HepG2 (cell line): Measurements from ENCODE around the gene IGF2. TPM values are rescaled to one million over a fixed set of nuclear protein-coding genes. Genes with fewer than 3 reads are reported as not detected.
A peak's percentile ranks its signal among the peaks of the same experiment; 100 is the strongest.

Source experiments
- AGO2 ChIP-seq: fragments of 200-400 bp; formaldehyde crosslinking; optimal IDR thresholded peaks from 2 replicates; pipeline ENCODE3; 2017; ENCODE audit warnings: mild to moderate bottlenecking, low read depth, low read length, moderate library complexity
- KLF6 ChIP-seq: IDR thresholded peaks from 2 replicates; pipeline ENCODE4 v1.8.0; 2016; ENCODE audit warnings: missing biosample characterization, missing genetic modification reagents
- MED1 ChIP-seq: sonication (generic); formaldehyde crosslinking; IDR thresholded peaks from 2 replicates; pipeline ENCODE4 v1.4.0; 2020; ENCODE audit warnings: missing genetic modification reagents
- PHF5A ChIP-seq: IDR thresholded peaks from one replicate; pipeline ENCODE4 v1.6.1; 2018; ENCODE audit warnings: low read depth, missing genetic modification reagents; ENCODE audit not compliant: unreplicated experiment
- PITX1 ChIP-seq: sonication (generic); formaldehyde crosslinking; IDR thresholded peaks from 2 replicates; pipeline ENCODE4 v1.5.1; 2020; ENCODE audit warnings: mild to moderate bottlenecking, missing genetic modification reagents
- SALL1 ChIP-seq: sonication (generic); formaldehyde crosslinking; IDR thresholded peaks from 2 replicates; pipeline ENCODE4 v1.8.0; 2022; ENCODE audit warnings: mild to moderate bottlenecking, missing genetic modification reagents
- SMAD1 ChIP-seq: sonication (generic); formaldehyde crosslinking; IDR thresholded peaks from 2 replicates; pipeline ENCODE4 v1.4.0; 2020; ENCODE audit warnings: missing genetic modification reagents, low read depth, mild to moderate bottlenecking, borderline replicate concordance
- YY1 ChIP-seq: IDR thresholded peaks from 2 replicates; pipeline ENCODE4 v1.6.1; 2011; ENCODE audit warnings: low read length, low read depth, moderate library complexity, mild to moderate bottlenecking; ENCODE audit not compliant: insufficient read depth, insufficient replicate concordance
- ZFP90 ChIP-seq: sonication (generic); formaldehyde crosslinking; IDR thresholded peaks from 2 replicates; pipeline ENCODE4 v1.8.0; 2022; ENCODE audit warnings: missing genetic modification reagents, mild to moderate bottlenecking, inconsistent platforms, borderline replicate concordance
- ZFX ChIP-seq: sonication (generic); formaldehyde crosslinking; IDR thresholded peaks from 2 replicates; pipeline ENCODE4 v1.4.0; 2020; ENCODE audit warnings: mild to moderate bottlenecking, low read depth, missing genetic modification reagents, moderate library complexity
- ZNF235 ChIP-seq: sonication (generic); formaldehyde crosslinking; IDR thresholded peaks from 2 replicates; pipeline ENCODE4 v1.8.1; 2023; ENCODE audit warnings: mild to moderate bottlenecking, missing genetic modification reagents, borderline replicate concordance
- ZNF691 ChIP-seq: sonication (generic); formaldehyde crosslinking; IDR thresholded peaks from 2 replicates; pipeline ENCODE4 v1.4.0; 2020; ENCODE audit warnings: missing genetic modification reagents, low read depth, mild to moderate bottlenecking, borderline replicate concordance
- ZNF761 ChIP-seq: sonication (generic); formaldehyde crosslinking; conservative IDR thresholded peaks from 2 replicates; pipeline ENCODE4 v1.4.0; 2020; ENCODE audit warnings: mild to moderate bottlenecking, missing genetic modification reagents
- ZSCAN12 ChIP-seq: sonication (generic); formaldehyde crosslinking; IDR thresholded peaks from 2 replicates; pipeline ENCODE4 v1.9.0; 2021; ENCODE audit warnings: mild to moderate bottlenecking, missing genetic modification reagents
- polyA plus RNA-seq, 8 experiments: library from polyadenylated mRNA; depleted of rRNA in 3 of 8; stranded (reverse) in 7 of 8; unstranded in 1 of 8; fragments of >200 nt; fragmentation: Illumina TruSeq in 4 of 8; extraction: Trizol in 4 of 8; gene quantifications; 2 replicates each; pipeline versions ENCODE4 v1.2.1 to v1.2.3, GENCODE V29; 2011 to 2016; ENCODE audit warnings: low read depth in 4 of 8, missing spikeins in 1 of 8, mixed read lengths in 1 of 8; ENCODE audit not compliant: insufficient read depth in 1 of 8
- total RNA-seq, 5 experiments: library from RNA; depleted of rRNA; stranded (reverse); fragments of >200 nt; fragmentation: Illumina TruSeq; extraction: Trizol; gene quantifications; 2 replicates each; pipeline ENCODE4 v1.2.3, GENCODE V29; 2016; ENCODE audit warnings: low read depth in 1 of 5
- TF ChIP-seq, protein P1 (sequence below): sonication (generic); formaldehyde crosslinking; IDR thresholded peaks from 2 replicates; pipeline ENCODE4 v1.4.0; 2020; ENCODE audit warnings: missing genetic modification reagents
- TF ChIP-seq, protein P2 (sequence below): sonication (generic); formaldehyde crosslinking; IDR thresholded peaks from 2 replicates; pipeline ENCODE4 v1.5.1; 2020; ENCODE audit warnings: mild to moderate bottlenecking, missing genetic modification reagents, borderline replicate concordance

The IGF2 gene
- total and polyA plus RNA-seq, 2 of the 13 experiments (the other 11 are each of a cell fraction or from before 2014, with no cell fraction given), result 79.1 to 254 TPM

- no peak for TF ChIP-seq KLF6 (CRISPR knock-in tag)
- peak; percentile 91 for TF ChIP-seq AGO2
- TF ChIP-seq MED1, result peak; percentile 59
- 0 out of 2 replicates have a peak, but pooled peaks have one; percentile 6 for TF ChIP-seq ZFX (CRISPR knock-in tag)
- no peak for TF ChIP-seq YY1
- no peak for TF ChIP-seq ZNF761
- peak; percentile 5 for TF ChIP-seq PHF5A (CRISPR knock-in tag)
- TF ChIP-seq ZNF691, result peak; percentile 31; the same call in 1 of the 2 replicates
- TF ChIP-seq, protein P1, sequence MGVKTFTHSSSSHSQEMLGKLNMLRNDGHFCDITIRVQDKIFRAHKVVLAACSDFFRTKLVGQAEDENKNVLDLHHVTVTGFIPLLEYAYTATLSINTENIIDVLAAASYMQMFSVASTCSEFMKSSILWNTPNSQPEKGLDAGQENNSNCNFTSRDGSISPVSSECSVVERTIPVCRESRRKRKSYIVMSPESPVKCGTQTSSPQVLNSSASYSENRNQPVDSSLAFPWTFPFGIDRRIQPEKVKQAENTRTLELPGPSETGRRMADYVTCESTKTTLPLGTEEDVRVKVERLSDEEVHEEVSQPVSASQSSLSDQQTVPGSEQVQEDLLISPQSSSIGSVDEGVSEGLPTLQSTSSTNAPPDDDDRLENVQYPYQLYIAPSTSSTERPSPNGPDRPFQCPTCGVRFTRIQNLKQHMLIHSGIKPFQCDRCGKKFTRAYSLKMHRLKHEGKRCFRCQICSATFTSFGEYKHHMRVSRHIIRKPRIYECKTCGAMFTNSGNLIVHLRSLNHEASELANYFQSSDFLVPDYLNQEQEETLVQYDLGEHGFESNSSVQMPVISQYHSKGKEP (CRISPR knock-in tag), result no peak
- TF ChIP-seq ZNF235 (CRISPR knock-in tag), result 0 out of 2 replicates have a peak, but pooled peaks have one; percentile 3
- TF ChIP-seq PITX1 (CRISPR knock-in tag), result peak; percentile 4; the same call in 1 of the 2 replicates
- TF ChIP-seq SALL1, result 0 out of 2 replicates have a peak, but pooled peaks have one; percentile 26
- peak; percentile 1; the same call in 1 of the 2 replicates for TF ChIP-seq SMAD1 (CRISPR knock-in tag)
- TF ChIP-seq ZFP90 (CRISPR knock-in tag), result no peak
- 0 out of 2 replicates have a peak, but pooled peaks have one; percentile 18 for TF ChIP-seq ZSCAN12 (CRISPR knock-in tag)
- TF ChIP-seq, protein P2, sequence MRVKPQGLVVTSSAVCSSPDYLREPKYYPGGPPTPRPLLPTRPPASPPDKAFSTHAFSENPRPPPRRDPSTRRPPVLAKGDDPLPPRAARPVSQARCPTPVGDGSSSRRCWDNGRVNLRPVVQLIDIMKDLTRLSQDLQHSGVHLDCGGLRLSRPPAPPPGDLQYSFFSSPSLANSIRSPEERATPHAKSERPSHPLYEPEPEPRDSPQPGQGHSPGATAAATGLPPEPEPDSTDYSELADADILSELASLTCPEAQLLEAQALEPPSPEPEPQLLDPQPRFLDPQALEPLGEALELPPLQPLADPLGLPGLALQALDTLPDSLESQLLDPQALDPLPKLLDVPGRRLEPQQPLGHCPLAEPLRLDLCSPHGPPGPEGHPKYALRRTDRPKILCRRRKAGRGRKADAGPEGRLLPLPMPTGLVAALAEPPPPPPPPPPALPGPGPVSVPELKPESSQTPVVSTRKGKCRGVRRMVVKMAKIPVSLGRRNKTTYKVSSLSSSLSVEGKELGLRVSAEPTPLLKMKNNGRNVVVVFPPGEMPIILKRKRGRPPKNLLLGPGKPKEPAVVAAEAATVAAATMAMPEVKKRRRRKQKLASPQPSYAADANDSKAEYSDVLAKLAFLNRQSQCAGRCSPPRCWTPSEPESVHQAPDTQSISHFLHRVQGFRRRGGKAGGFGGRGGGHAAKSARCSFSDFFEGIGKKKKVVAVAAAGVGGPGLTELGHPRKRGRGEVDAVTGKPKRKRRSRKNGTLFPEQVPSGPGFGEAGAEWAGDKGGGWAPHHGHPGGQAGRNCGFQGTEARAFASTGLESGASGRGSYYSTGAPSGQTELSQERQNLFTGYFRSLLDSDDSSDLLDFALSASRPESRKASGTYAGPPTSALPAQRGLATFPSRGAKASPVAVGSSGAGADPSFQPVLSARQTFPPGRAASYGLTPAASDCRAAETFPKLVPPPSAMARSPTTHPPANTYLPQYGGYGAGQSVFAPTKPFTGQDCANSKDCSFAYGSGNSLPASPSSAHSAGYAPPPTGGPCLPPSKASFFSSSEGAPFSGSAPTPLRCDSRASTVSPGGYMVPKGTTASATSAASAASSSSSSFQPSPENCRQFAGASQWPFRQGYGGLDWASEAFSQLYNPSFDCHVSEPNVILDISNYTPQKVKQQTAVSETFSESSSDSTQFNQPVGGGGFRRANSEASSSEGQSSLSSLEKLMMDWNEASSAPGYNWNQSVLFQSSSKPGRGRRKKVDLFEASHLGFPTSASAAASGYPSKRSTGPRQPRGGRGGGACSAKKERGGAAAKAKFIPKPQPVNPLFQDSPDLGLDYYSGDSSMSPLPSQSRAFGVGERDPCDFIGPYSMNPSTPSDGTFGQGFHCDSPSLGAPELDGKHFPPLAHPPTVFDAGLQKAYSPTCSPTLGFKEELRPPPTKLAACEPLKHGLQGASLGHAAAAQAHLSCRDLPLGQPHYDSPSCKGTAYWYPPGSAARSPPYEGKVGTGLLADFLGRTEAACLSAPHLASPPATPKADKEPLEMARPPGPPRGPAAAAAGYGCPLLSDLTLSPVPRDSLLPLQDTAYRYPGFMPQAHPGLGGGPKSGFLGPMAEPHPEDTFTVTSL (CRISPR knock-in tag), result peak; percentile 31
Measured at GRCh38 chr11:2135018-2135569, 4.1 kb downstream of the IGF2 start (continued).
